ENCODE measurements around the gene PAX6. TPM values are rescaled to one million over a fixed set of nuclear protein-coding genes. Genes with fewer than 3 reads are reported as not detected.

Gene PAX6
- total RNA-seq, 2 donors from 2014 or later: 0.68 TPM; not detected in 1

DNA sequence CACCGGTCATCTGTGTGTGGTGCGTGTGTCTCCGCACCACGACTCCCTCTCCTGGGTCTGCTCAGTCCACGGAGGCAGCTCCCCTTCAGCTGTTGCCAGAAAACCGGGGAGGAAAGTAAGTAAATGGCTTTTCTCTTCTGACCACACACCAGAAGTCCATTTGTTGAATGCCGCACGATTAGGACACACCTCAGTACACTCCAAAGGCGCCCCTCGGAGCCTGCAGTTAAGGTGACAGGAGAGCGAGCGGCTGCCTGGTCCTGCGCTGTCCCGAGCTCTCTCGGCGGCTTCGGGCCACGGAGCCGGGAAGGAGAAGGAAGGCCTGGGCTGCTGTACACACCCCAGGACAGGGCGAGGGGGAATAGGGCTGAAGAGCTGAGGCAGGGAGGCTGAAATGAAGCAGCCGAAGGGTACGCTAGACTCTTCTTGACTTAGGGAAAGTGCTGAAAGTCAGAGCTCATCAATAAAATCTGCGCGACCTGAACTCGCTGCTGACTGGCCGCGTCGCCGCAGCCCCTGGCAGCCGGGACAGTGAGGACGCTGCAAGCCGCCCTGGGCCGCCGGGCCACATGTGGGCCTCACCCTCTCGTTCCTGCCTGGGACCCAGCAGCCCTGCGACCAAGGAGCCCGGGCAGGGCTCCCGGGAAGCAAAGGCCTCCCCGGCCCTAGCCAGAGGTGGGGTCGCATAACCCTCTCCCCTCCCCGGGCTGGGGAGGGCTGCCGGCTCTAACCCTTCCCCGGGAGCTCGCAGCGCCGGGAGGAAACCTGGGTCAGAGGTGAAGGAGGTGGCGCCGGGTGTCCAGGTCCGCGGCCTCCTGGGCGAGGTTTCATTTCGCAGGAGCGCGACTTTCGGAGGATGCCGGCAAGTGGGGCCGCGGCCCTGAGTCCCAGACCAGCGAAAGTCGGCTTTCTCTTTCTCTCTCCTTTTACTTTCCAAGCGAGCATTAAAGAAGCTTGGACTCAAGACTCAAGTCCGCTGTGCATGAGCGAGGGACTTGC, 1.6 kb upstream of the PAX6 start:
- H3K4me3 ChIP-seq: peak overlapping the region; percentile 75
- no peak for DNase-seq (ENCODE audit: low spot score)
- no peak overlapping the region for H3K27ac ChIP-seq
- TF ChIP-seq, protein P1, sequence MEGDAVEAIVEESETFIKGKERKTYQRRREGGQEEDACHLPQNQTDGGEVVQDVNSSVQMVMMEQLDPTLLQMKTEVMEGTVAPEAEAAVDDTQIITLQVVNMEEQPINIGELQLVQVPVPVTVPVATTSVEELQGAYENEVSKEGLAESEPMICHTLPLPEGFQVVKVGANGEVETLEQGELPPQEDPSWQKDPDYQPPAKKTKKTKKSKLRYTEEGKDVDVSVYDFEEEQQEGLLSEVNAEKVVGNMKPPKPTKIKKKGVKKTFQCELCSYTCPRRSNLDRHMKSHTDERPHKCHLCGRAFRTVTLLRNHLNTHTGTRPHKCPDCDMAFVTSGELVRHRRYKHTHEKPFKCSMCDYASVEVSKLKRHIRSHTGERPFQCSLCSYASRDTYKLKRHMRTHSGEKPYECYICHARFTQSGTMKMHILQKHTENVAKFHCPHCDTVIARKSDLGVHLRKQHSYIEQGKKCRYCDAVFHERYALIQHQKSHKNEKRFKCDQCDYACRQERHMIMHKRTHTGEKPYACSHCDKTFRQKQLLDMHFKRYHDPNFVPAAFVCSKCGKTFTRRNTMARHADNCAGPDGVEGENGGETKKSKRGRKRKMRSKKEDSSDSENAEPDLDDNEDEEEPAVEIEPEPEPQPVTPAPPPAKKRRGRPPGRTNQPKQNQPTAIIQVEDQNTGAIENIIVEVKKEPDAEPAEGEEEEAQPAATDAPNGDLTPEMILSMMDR (IDR thresholded peaks at IDR 0.05): no peak
- no peaks in the 10 kb centered on the region for H3K9me3 ChIP-seq
- peaks cover 64 to 80% of the 10 kb centered on the region in 2 donors for H3K4me1 ChIP-seq (ENCODE audit: control insufficient read depth in 1 of 2, low read depth in 2 of 2)
- H3K36me3 ChIP-seq: no peaks in the 10 kb centered on the region
- no peak for ATAC-seq (ENCODE audit: insufficient number of reproducible peaks, low FRiP score, low read depth)
- peaks cover 23% of the 10 kb centered on the region for H3K27me3 ChIP-seq (replicated peaks; ENCODE audit: insufficient read depth)

DNA sequence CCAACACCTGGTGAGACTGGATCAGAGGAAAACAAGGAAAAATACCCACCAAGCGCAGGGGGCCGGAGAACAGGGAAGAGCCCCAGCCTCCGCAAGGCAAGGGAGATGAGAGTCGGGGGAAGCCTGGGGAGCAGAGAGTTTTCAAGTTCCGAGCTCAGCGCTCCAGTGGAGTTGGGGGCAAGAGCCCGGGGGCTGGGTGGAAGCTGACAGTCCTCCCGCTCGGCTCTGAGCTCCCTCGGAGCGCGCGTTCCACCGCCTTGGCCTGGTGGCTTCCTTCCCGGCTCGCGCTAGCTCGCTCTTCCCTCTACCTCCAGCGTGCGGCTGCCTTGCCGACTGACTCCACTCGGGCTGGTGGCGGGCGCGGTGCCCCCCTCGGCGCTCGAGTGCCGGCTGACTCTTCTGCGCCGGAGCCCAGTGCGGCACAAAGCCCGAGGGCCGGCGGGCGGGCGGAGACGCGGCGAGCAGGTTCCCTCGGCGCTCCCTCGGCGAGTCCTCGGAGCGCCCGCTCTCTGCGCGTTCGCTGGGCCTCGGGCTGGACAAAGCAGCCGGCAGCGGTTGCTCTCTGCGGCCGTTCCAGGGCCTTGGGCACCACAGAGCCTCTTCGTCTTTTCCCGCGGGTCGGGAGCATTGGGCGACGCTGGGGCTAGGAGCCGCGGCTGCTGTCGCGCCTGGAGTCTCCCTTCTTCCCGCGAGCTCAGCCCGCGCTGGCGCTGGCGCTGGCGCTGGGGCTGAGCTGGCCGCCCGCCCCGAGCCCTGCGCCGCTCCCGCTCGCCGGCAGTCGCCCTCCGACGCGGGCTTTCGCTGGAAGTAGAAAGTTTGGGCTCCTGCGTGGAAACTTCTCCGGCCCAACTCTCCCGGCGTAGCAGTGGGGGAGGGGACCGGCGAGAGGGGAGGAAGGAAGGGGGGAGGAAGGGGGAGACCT, 1.0 kb downstream of the PAX6 start:
- TF ChIP-seq, protein P1 (IDR thresholded peaks at IDR 0.05): no peak
- no peak for DNase-seq (ENCODE audit: low spot score)
- peak overlapping the region; percentile 75 for H3K4me3 ChIP-seq
- peaks cover 41 to 66% of the 10 kb centered on the region in 2 donors for H3K4me1 ChIP-seq (ENCODE audit: control insufficient read depth in 1 of 2, low read depth in 2 of 2)
- H3K27me3 ChIP-seq (replicated peaks; ENCODE audit: insufficient read depth): peaks cover 34% of the 10 kb centered on the region
- H3K27ac ChIP-seq: no peak overlapping the region
- H3K36me3 ChIP-seq: no peaks in the 10 kb centered on the region
- no peak for ATAC-seq (ENCODE audit: insufficient number of reproducible peaks, low FRiP score, low read depth)
- no peaks in the 10 kb centered on the region for H3K9me3 ChIP-seq

DNA sequence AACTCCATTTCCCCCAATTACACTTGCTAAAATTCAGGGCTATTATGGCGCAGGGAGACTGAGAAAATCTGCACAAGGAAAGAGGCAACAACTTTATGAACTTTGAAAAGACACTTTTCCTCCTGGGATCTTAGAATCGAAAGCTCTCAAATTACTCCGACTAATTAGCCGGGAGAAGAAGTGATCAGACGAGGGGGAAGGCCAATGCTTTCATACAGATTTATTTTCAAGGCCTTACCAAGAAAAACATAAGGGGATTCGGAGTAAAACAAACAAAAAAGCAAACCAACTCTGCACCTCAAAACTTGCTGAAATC, 1.6 kb downstream of the PAX6 start:
- Histone ChIP-seq H3K4me3 (peak overlapping the region; percentile 75), H3K27ac (no peak overlapping the region), H3K4me1 (ENCODE audit: control insufficient read depth in 1 of 2, low read depth in 2 of 2) (peaks cover 47 to 66% of the 10 kb centered on the region in 2 donors), H3K36me3 (no peaks in the 10 kb centered on the region), H3K27me3 (replicated peaks; ENCODE audit: insufficient read depth) (peaks cover 41% of the 10 kb centered on the region), H3K9me3 (no peaks in the 10 kb centered on the region)
- ATAC-seq (ENCODE audit: insufficient number of reproducible peaks, low FRiP score, low read depth) (no peak), DNase-seq (ENCODE audit: low spot score) (no peak)
- TF ChIP-seq, protein P1 (IDR thresholded peaks at IDR 0.05): no peak

DNA sequence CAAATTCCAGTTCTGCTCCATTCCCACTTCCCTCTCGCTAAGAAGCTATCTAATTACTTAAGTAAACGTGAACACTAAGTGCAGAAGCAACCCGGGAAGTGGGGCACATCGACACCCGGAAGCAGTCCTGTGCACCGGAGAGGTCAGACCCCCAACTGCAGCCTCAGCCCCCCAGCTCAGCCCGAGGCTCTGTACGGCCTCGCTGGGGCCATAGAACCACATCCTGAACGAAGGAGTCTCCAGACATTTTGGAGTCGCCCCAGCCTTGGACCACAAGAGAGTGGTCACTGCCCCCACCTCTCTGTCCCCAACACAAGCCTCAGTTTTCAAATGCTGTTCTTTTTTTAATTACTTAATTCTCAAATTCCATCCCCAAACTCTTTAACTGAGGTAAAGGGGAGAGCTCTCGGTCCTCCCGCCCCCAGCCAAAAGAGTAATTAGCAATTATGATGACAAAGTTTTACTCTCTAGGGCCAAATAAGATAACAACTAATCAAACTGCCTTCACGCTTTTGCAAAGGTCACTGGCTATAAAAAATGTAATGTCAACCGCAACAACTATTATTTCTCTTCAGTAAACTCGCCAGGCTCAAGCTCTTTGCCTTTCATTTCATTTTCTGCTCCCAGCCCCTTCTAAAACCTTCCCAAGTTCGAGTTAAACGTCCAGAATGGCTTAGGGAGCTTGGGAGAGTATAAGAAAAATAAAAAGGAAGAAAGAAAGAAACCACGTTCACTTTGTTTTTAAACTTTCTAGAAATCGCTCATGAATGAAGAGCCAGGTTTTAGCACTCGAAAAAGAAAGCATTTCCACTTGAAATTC, 2.2 kb downstream of the PAX6 start:
- H3K4me1 ChIP-seq (ENCODE audit: control insufficient read depth in 1 of 2, low read depth in 2 of 2): peaks cover 44 to 62% of the 10 kb centered on the region in 2 donors
- no peak for ATAC-seq (ENCODE audit: insufficient number of reproducible peaks, low FRiP score, low read depth)
- no peak for DNase-seq (ENCODE audit: low spot score)

More for the DNA sequence above, 2.2 kb downstream of the PAX6 start:
- Histone ChIP-seq H3K27ac (no peak overlapping the region), H3K27me3 (replicated peaks; ENCODE audit: insufficient read depth) (peaks cover 44% of the 10 kb centered on the region), H3K4me3 (no peak overlapping the region), H3K36me3 (no peaks in the 10 kb centered on the region), H3K9me3 (no peaks in the 10 kb centered on the region)
- TF ChIP-seq, protein P1 (IDR thresholded peaks at IDR 0.05): no peak
